Endothelial cell of umbilical vein (primary cell): ENCODE results near the gene SCAMP4. TPM values are rescaled to one million over a fixed set of nuclear protein-coding genes. Genes with fewer than 3 reads are reported as not detected.

Experiments used
- BruUV-seq: library from RNA; stranded (reverse); fragments of 400-500 nt; replicated peaks from 2 replicates; lab custom pipeline; 2021; lab: Mats Ljungman, UMichigan
- CTCF ChIA-PET: fragments of 300-600, 350-600 bp; sonication (Branson Sonifier 250); formaldehyde crosslinking; loops from one replicate; lab custom pipeline; 2021; ENCODE audit warnings: antibody characterized with exemption, inconsistent platforms; lab: Charles Lee
- POLR2A ChIA-PET: fragments of 300-600, 350-600 bp; sonication (Branson Sonifier 250); formaldehyde crosslinking; loops from one replicate; lab custom pipeline; 2021; ENCODE audit warnings: antibody characterized with exemption, inconsistent platforms; lab: Charles Lee
- DNase-seq: peaks from one replicate; pipeline ENCODE4 v3.0.0-alpha.2; 2011; ENCODE audit warnings: low read depth, low spot score
- FAIRE-seq: peaks from 2 replicates; lab custom pipeline; 2011; peaks lifted over from hg19 to GRCh38; lab: Jason Lieb, UNC
- H2AFZ ChIP-seq: 2 replicates; pipeline ENCODE4 v1.6.0; 2012; ENCODE audit warnings: low read depth, low read length, control low read depth, inconsistent platforms
- H3K27ac ChIP-seq: 2 replicates; pipeline ENCODE4 v1.5.1; 2011; ENCODE audit warnings: low read depth, mild to moderate bottlenecking, control low read depth, low read length, moderate library complexity; ENCODE audit not compliant: insufficient read depth
- H3K27me3 ChIP-seq, 2 experiments: 2 replicates each; pipeline versions ENCODE4 v1.6.0 to v1.6.1; 2011; ENCODE audit warnings: low read length in 2 of 2, mixed read lengths in 1 of 2; ENCODE audit not compliant: control insufficient read depth in 2 of 2, insufficient read depth in 2 of 2
- H3K36me3 ChIP-seq, 2 experiments: 2 replicates in 1 of 2; 3 replicates in 1 of 2; pipeline ENCODE4 v1.5.1; 2011; ENCODE audit warnings: low read length in 2 of 2, mild to moderate bottlenecking in 1 of 2, moderate library complexity in 1 of 2; ENCODE audit not compliant: control insufficient read depth in 2 of 2, insufficient read depth in 2 of 2; ENCODE audit errors: extremely low read depth in 1 of 2
- H3K4me1 ChIP-seq: 3 replicates; pipeline ENCODE4 v1.5.1; 2011; ENCODE audit warnings: mild to moderate bottlenecking, low read length; ENCODE audit not compliant: control insufficient read depth, insufficient read depth; ENCODE audit errors: extremely low read depth
- H3K4me2 ChIP-seq: 2 replicates; pipeline ENCODE4 v1.6.1; 2011; ENCODE audit warnings: low read length, control low read depth, mixed read lengths; ENCODE audit not compliant: insufficient read depth
- H3K4me3 ChIP-seq, 3 experiments: fragments of 200-600 bp in 1 of 3; sonication (generic), shearing (Covaris generic) in 1 of 3; replicated peaks in 1 of 3; 2 replicates each; pipeline ENCODE4 v1.5.1; 2011 to 2016; ENCODE audit warnings: control low read depth in 3 of 3, low read length in 3 of 3, mild to moderate bottlenecking in 2 of 3, inconsistent platforms in 1 of 3, low read depth in 1 of 3, moderate library complexity in 1 of 3; ENCODE audit not compliant: insufficient read depth in 1 of 3
- H3K79me2 ChIP-seq: 2 replicates; pipeline ENCODE4 v1.6.0; 2012; ENCODE audit warnings: low read length, inconsistent platforms; ENCODE audit not compliant: control insufficient read depth, insufficient read depth
- H3K9ac ChIP-seq: replicated peaks from 2 replicates; pipeline ENCODE3; 2011; ENCODE audit warnings: low read length, control low read depth; ENCODE audit not compliant: insufficient read depth; ENCODE audit errors: extremely low read depth
- H3K9me1 ChIP-seq: replicated peaks from 3 replicates; pipeline ENCODE4 v1.6.0; 2011; ENCODE audit warnings: mild to moderate bottlenecking, low read length; ENCODE audit not compliant: control insufficient read depth, insufficient read depth; ENCODE audit errors: extremely low read depth
- H3K9me3 ChIP-seq: replicated peaks from 2 replicates; pipeline ENCODE4 v1.5.1; 2012; ENCODE audit warnings: low read length, inconsistent platforms; ENCODE audit not compliant: control insufficient read depth, insufficient read depth
- H4K20me1 ChIP-seq: replicated peaks from 2 replicates; pipeline ENCODE3; 2011; ENCODE audit warnings: mild to moderate bottlenecking, low read length; ENCODE audit not compliant: control insufficient read depth, insufficient read depth; ENCODE audit errors: extremely low read depth
- EZH2 ChIP-seq: IDR thresholded peaks from 2 replicates; pipeline ENCODE4 v1.6.1; 2012; ENCODE audit warnings: borderline replicate concordance, low read depth, mild to moderate bottlenecking, moderate library complexity, low read length, inconsistent platforms; ENCODE audit not compliant: severe bottlenecking
- FOS ChIP-seq: IDR thresholded peaks from 2 replicates; pipeline ENCODE4 v1.6.1; 2011; ENCODE audit warnings: mild to moderate bottlenecking, low read length, moderate library complexity, borderline replicate concordance; ENCODE audit not compliant: insufficient read depth
- GATA2 ChIP-seq: IDR thresholded peaks from 2 replicates; pipeline ENCODE4 v1.7.0; 2011; ENCODE audit warnings: low read depth, mild to moderate bottlenecking, moderate library complexity, mixed read lengths, low read length; ENCODE audit not compliant: insufficient read length, insufficient read depth
- JUN ChIP-seq: IDR thresholded peaks from 2 replicates; pipeline ENCODE4 v1.6.1; 2011; ENCODE audit warnings: borderline replicate concordance, low read depth; ENCODE audit not compliant: insufficient read length, insufficient read depth
- MYC ChIP-seq: IDR thresholded peaks from one replicate; pipeline ENCODE4 v1.6.1; 2011; ENCODE audit warnings: mild to moderate bottlenecking, low read depth, low read length
- POLR2A ChIP-seq: IDR thresholded peaks from 2 replicates; pipeline ENCODE4 v1.6.1; 2012; ENCODE audit warnings: low read depth, mild to moderate bottlenecking, control low read depth, low read length
- POLR2AphosphoS5 ChIP-seq: IDR thresholded peaks from 2 replicates; pipeline ENCODE4 v1.6.1; 2012; ENCODE audit warnings: low read depth, mild to moderate bottlenecking, control low read depth, low read length, moderate library complexity; ENCODE audit not compliant: insufficient read depth
- dilution Hi-C: fragments of 300-500 bp; cut with MboI; formaldehyde crosslinking; loops from one replicate; pipeline ENCODE4 v1.15.0; 2019; ENCODE audit warnings: low sequenced_read_pairs; ENCODE audit not compliant: extremely low pct_ligation_motif_present
- intact Hi-C: fragments of 100-400 bp; cut with micrococcal nuclease; formaldehyde crosslinking; loops from one replicate; pipeline ENCODE4 v1.10.0; 2022
- polyA plus RNA-seq, 4 experiments: library from polyadenylated mRNA; depleted of rRNA in 3 of 4; stranded (reverse) in 3 of 4; unstranded in 1 of 4; fragments of >200 nt; gene quantifications; 2 replicates each; pipeline versions ENCODE4 v1.2.1 to v1.2.3, GENCODE V29; 2011 to 2012; ENCODE audit warnings: missing spikeins in 1 of 4
- total RNA-seq: library from RNA; stranded (reverse); gene quantifications from 2 replicates; pipeline ENCODE4 v1.2.3, GENCODE V29; 2021
- TF ChIP-seq, protein P1 (sequence below): IDR thresholded peaks from 2 replicates; pipeline ENCODE4 v1.6.1; 2011; ENCODE audit not compliant: insufficient read depth, insufficient read length
- TF ChIP-seq, protein P2 (sequence below), 2 donors: IDR thresholded peaks; 1 replicate in 1 of 2; 2 replicates in 1 of 2; pipeline ENCODE4 v1.5.1; 2011; ENCODE audit warnings: low read length in 2 of 2, mild to moderate bottlenecking in 2 of 2, moderate library complexity in 2 of 2, control low read depth in 1 of 2, inconsistent platforms in 1 of 2, low read depth in 1 of 2; ENCODE audit not compliant: insufficient read depth in 1 of 2; ENCODE audit errors: extremely low read depth in 1 of 2

SCAMP4 gene
- total and polyA plus RNA-seq, 2 donors (not counting 3 experiments of a cell fraction or from before 2014, with no cell fraction given), result 24.4 to 68.2 TPM

DNA sequence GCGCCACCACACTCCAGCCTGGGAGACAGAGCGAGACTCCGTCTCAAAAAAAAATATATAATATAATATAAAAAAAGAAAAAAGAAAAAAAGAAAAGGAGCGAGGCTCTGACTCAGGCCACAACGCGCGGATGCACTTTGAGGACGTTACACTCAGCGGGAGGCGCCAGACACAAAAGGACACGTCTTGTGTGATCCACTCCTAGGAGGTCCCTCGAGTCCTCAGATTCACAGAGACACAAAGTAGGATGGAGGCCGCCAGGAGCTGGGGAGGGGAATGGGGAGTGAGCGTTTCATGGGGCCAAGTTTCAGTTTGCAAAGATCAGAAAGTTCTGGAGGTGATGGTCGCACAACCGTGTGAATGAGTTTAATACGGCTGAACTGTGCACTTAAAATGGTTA, 11.4 kb upstream of the SCAMP4 start:
- Histone ChIP-seq H2AFZ (no peak overlapping the region), H3K27me3 (no peaks in the 10 kb centered on the region), H3K79me2 (no peaks in the 10 kb centered on the region), H3K4me3 (no peak overlapping the region), H3K9ac (no peak overlapping the region), H3K9me3 (no peaks in the 10 kb centered on the region), H3K9me1 (no peaks in the 10 kb centered on the region), H3K4me1 (peaks cover 4% of the 10 kb centered on the region), H3K36me3 (no peaks in the 10 kb centered on the region), H4K20me1 (no peaks in the 10 kb centered on the region), H3K27ac (no peak overlapping the region), H3K4me2 (no peak overlapping the region)
- TF ChIP-seq MYC, result no peak
- TF ChIP-seq FOS, result no peak
- no peak for TF ChIP-seq GATA2
- TF ChIP-seq EZH2, result no peak
- TF ChIP-seq, protein P1, sequence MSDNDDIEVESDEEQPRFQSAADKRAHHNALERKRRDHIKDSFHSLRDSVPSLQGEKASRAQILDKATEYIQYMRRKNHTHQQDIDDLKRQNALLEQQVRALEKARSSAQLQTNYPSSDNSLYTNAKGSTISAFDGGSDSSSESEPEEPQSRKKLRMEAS, result no peak
- TF ChIP-seq POLR2AphosphoS5, result no peak
- TF ChIP-seq, protein P2, sequence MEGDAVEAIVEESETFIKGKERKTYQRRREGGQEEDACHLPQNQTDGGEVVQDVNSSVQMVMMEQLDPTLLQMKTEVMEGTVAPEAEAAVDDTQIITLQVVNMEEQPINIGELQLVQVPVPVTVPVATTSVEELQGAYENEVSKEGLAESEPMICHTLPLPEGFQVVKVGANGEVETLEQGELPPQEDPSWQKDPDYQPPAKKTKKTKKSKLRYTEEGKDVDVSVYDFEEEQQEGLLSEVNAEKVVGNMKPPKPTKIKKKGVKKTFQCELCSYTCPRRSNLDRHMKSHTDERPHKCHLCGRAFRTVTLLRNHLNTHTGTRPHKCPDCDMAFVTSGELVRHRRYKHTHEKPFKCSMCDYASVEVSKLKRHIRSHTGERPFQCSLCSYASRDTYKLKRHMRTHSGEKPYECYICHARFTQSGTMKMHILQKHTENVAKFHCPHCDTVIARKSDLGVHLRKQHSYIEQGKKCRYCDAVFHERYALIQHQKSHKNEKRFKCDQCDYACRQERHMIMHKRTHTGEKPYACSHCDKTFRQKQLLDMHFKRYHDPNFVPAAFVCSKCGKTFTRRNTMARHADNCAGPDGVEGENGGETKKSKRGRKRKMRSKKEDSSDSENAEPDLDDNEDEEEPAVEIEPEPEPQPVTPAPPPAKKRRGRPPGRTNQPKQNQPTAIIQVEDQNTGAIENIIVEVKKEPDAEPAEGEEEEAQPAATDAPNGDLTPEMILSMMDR (IDR thresholded peaks at IDR 0.05; ENCODE audit: extremely low read depth in 1 of 2, insufficient read depth in 1 of 2, low read depth in 1 of 2, low read length in 2 of 2), result no peak
- TF ChIP-seq POLR2A, result no peak
- TF ChIP-seq JUN, result no peak
- BruUV-seq, result no TSS peak
- DNase-seq (no peak), FAIRE-seq (no peak)
- dilution Hi-C loops, result no loop called here
- CTCF ChIA-PET, result no interaction called here
- POLR2A ChIA-PET, result no interaction called here
- intact Hi-C loops, result no loop called here
